ENCODE data around the gene NCDN. TPM values are rescaled to one million over a fixed set of nuclear protein-coding genes. Genes with fewer than 3 reads are reported as not detected.

Gene NCDN
- total RNA-seq, 1 experiment from 2014 or later = 12.8 TPM

GRCh38 chr1:35557118-35557610 is 435 bp upstream of the NCDN start, which contains the start of gene KIAA0319L:
KIAA0319L (minus strand) TSS chr1:35557403; CDS start chr1:35554491, 2,912 bp downstream.
- no peaks in the 10 kb centered on the region for H3K9me3 Mint-ChIP-seq (ENCODE audit: unreplicated experiment)
- Histone ChIP-seq H3K4me1 (peaks cover 12% of the 10 kb centered on the region), H3K27me3 (replicated peaks; ENCODE audit: control insufficient read depth, insufficient read depth, low read length) (no peaks in the 10 kb centered on the region), H3K4me3 (ENCODE audit: low read depth, low read length) (peak within 1 kb of the TSS; percentile 89), H3K9me3 (no peaks in the 10 kb centered on the region), H3K36me3 (ENCODE audit: control insufficient read depth, insufficient read depth, low read length) (no peaks in the 10 kb centered on the region; the same call in 1 of the 2 replicates)
- H3K27ac Mint-ChIP-seq (ENCODE audit: unreplicated experiment) = peak within 1 kb of the TSS; percentile 93
- POLR2A ChIA-PET = interaction anchor here (1.0 to 1.2 kb wide), 2 partner anchors 123 to 212 kb away, joined by 3 to 6 read pairs; partner anchors contain the start of gene CLSPN
- H3K27me3 Mint-ChIP-seq (ENCODE audit: insufficient read depth, unreplicated experiment) = no peaks in the 10 kb centered on the region
- H3K36me3 Mint-ChIP-seq (ENCODE audit: insufficient read depth, unreplicated experiment) = peaks cover 44% of the 10 kb centered on the region
- no TSS peak for BruUV-seq (replicated peaks)
- H3K4me1 Mint-ChIP-seq (ENCODE audit: low read depth, unreplicated experiment) = no peaks in the 10 kb centered on the region
- intact Hi-C loops (cut with micrococcal nuclease; ENCODE audit: unreplicated experiment) = loop anchor here (5.0 to 10.0 kb wide), 2 partner anchors 365 to 482 kb away; partner anchors contain the start of genes SFPQ and ZMYM1
- H3K4me3 Mint-ChIP-seq (ENCODE audit: unreplicated experiment) = peak within 1 kb of the TSS; percentile 89
- TF ChIP-seq CTCF (IDR thresholded peaks at IDR 0.05; ENCODE audit: insufficient read depth in 1 of 2, low read depth in 1 of 2, low read length in 1 of 2, severe bottlenecking in 1 of 2, unreplicated experiment in 1 of 2) = no peak
- peak; percentile 59 to 71 for DNase-seq
- CTCF ChIA-PET = interaction anchor here (1.0 to 1.3 kb wide), 2 partner anchors 12 to 212 kb away, joined by 3 to 5 read pairs; partner anchors contain the start of gene CLSPN

GRCh38 chr1:35558374-35559316 is 1.0 kb downstream of the NCDN start:
- peaks cover 30% of the 10 kb centered on the region for H3K36me3 Mint-ChIP-seq (ENCODE audit: insufficient read depth, unreplicated experiment)
- no peaks in the 10 kb centered on the region for H3K9me3 ChIP-seq
- peaks cover 12% of the 10 kb centered on the region for H3K4me1 ChIP-seq
- H3K27me3 ChIP-seq (replicated peaks; ENCODE audit: control insufficient read depth, insufficient read depth, low read length) = no peaks in the 10 kb centered on the region
- DNase-seq = no peak
- intact Hi-C loops (cut with micrococcal nuclease; ENCODE audit: unreplicated experiment) = loop anchor here (5.0 to 10.0 kb wide), 2 partner anchors 366 to 484 kb away; partner anchors contain the start of genes SFPQ and ZMYM1
- H3K4me3 ChIP-seq (ENCODE audit: low read depth, low read length) = peak overlapping the region; percentile 89
- H3K27me3 Mint-ChIP-seq (ENCODE audit: insufficient read depth, unreplicated experiment) = no peaks in the 10 kb centered on the region
- H3K36me3 ChIP-seq (ENCODE audit: control insufficient read depth, insufficient read depth, low read length) = no peaks in the 10 kb centered on the region
- peak overlapping the region; percentile 93 for H3K27ac Mint-ChIP-seq (ENCODE audit: unreplicated experiment)
- peak overlapping the region; percentile 89 for H3K4me3 Mint-ChIP-seq (ENCODE audit: unreplicated experiment)
- no peaks in the 10 kb centered on the region for H3K9me3 Mint-ChIP-seq (ENCODE audit: unreplicated experiment)
- no TSS peak for BruUV-seq (replicated peaks)
- H3K4me1 Mint-ChIP-seq (ENCODE audit: low read depth, unreplicated experiment) = no peaks in the 10 kb centered on the region
- CTCF ChIA-PET = interaction anchor here (0.6 to 1.6 kb wide), 2 partner anchors 108 to 214 kb away, joined by 3 to 4 read pairs; no protein-coding TSS in a partner anchor
- POLR2A ChIA-PET = no interaction called here
- no peak for TF ChIP-seq CTCF (IDR thresholded peaks at IDR 0.05; ENCODE audit: insufficient read depth in 1 of 2, low read depth in 1 of 2, low read length in 1 of 2, severe bottlenecking in 1 of 2, unreplicated experiment in 1 of 2)

- H3K4me1 ChIP-seq = peaks cover 12% of the 10 kb centered on the region
- Mint-ChIP-seq H3K4me1 (ENCODE audit: low read depth, unreplicated experiment) (no peaks in the 10 kb centered on the region), H3K36me3 (ENCODE audit: insufficient read depth, unreplicated experiment) (peaks cover 34% of the 10 kb centered on the region), H3K27me3 (ENCODE audit: insufficient read depth, unreplicated experiment) (no peaks in the 10 kb centered on the region), H3K4me3 (ENCODE audit: unreplicated experiment) (no peak overlapping the region), H3K27ac (ENCODE audit: unreplicated experiment) (no peak overlapping the region), H3K9me3 (ENCODE audit: unreplicated experiment) (no peaks in the 10 kb centered on the region)
- H3K27me3 ChIP-seq (replicated peaks; ENCODE audit: control insufficient read depth, insufficient read depth, low read length) = no peaks in the 10 kb centered on the region
- TF ChIP-seq CTCF (IDR thresholded peaks at IDR 0.05; ENCODE audit: insufficient read depth in 1 of 2, low read depth in 1 of 2, low read length in 1 of 2, severe bottlenecking in 1 of 2, unreplicated experiment in 1 of 2) = no peak
- H3K36me3 ChIP-seq (ENCODE audit: control insufficient read depth, insufficient read depth, low read length) = no peaks in the 10 kb centered on the region
- CTCF ChIA-PET = no interaction called here
- intact Hi-C loops (cut with micrococcal nuclease; ENCODE audit: unreplicated experiment) = loop anchor here (5.0 to 10.0 kb wide), 2 partner anchors 367 to 485 kb away; partner anchors contain the start of genes SFPQ and ZMYM1
- no TSS peak for BruUV-seq (replicated peaks)
- POLR2A ChIA-PET = no interaction called here
- DNase-seq = no peak
- no peaks in the 10 kb centered on the region for H3K9me3 ChIP-seq
- no peak overlapping the region for H3K4me3 ChIP-seq (ENCODE audit: low read depth, low read length)
Measured at GRCh38 chr1:35559317-35559944, 1.8 kb downstream of the NCDN start.

Measured in Caco-2 (cell line).